ENCODE results near the gene PDE3A. TPM values are rescaled to one million over a fixed set of nuclear protein-coding genes. Genes with fewer than 3 reads are reported as not detected.

Gene PDE3A
- total RNA-seq, 1 donor from 2014 or later = 51.1 TPM

DNA sequence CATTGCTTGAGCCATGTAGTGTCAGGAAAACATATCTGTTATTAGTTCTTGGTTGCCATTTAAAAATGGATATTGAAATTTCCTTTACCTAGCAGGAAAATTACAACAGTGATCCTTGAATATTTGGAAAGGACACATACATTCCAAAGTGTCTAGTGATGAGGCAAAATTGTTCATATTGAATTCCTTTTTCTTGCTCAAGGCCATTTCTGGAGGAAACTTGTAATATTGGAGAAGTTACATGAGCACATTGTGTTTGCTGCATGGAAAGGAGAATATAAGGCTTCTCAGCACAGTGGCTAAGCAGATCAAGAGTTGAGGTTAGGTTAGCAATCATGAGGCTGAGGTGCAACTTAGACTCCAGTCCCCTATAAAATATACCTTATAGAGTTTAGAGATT is 121.9 kb downstream of the PDE3A start:
- no peak for DNase-seq (ENCODE audit: low read depth, low spot score)

DNA sequence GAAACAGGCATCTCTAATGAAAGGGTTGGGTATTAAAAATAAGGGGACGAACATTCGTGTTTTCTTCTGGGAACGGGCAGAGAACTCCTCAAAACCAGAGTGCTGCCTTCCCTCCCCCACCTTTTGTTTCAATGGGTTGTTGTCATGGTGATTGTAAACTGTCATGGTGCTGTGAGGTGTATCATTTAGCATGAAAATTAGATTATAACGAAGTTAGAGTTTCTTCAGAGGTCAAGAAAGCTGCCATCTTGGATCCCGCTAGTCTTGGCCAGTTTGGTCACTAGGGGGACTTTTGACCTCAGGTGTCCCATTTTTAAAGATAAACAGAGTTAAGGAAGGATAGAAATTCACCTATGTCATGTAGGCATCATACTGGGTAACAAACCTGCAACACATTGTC is 123.0 kb downstream of the PDE3A start:
- no peak for DNase-seq (ENCODE audit: low read depth, low spot score)

DNA sequence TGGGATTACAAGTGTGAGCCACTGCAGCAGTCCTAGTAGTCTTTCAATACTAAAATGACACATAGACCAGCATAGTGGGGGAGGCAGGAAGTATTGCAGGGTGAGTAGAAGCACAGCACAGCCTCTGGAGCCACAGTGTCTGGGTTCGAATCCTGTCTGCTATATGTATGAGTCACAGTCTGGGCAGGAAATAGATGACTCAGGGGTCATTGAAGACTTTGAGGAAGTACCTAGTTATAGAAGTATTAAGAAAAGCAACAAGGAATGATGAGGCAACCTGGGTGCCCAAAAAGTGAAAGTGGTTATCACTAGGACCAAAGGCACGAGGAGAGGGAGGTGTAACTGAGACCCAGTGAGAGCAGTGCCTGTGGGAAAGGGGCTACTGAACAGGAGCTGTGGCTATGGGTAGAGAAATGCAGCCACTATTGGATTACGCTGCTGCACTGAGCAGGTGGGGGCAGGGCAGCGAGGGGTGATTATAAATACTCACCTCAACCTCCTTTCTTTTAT is 124.0 kb downstream of the PDE3A start:
- DNase-seq (ENCODE audit: low read depth, low spot score) = peak; percentile 41

DNA sequence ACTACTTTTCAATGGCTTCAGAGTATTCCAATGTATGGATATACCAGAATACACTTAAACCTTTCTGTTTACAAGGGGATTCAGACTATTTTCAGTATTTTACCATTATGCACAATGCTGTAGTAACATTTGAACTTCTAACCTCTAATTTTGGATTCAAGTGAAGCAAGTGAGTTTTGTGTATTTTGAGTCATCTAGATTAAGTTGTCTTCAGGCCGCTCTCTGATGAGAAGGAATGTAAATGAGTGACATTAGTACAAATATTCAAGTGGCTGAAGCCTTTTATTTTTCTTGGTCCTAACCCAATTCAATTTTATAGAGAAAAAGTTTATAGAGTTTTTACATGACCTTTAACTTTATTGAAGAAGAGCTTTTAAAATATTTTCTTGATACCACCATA is 125.6 kb downstream of the PDE3A start:
- no peak for DNase-seq (ENCODE audit: low read depth, low spot score)

DNA sequence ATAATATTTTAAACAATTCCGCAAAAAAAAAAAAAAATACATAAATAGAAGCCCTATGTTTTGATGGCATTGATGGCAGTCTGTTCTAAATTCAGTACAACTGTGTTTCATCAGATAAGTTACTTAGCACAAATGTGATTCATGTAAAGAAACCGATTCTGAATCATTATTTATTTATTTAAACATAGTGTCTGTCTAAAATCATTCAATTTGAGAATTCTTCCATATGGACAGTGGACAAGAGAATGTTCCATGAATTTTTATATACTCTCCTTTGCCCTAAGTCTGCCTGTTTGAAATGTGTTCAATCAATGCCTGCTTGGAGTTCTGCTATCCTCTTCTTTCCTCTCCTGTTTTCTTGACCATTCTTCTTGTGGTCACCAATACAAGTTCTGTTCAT is 126.5 kb downstream of the PDE3A start:
- no peak for DNase-seq (ENCODE audit: low read depth, low spot score)

DNA sequence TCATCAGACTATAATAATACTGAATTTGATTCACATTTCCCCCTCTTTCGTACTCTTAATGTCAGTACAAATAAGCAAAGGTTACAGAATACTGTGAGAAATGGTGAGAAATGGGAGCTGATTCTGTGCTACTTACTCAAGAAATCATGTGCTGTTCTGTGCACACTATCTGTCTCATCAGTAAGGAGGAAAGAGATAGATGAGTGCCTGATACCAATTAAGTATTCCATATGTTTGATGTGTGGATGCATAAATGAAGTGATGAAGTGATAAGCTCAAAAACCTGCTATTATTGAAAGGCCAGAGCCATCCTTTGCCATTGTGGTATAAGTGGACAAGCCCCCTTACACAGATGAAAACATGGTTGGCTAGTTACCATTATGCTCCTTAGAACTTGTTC is 127.7 kb downstream of the PDE3A start:
- DNase-seq (ENCODE audit: low read depth, low spot score) = no peak

DNA sequence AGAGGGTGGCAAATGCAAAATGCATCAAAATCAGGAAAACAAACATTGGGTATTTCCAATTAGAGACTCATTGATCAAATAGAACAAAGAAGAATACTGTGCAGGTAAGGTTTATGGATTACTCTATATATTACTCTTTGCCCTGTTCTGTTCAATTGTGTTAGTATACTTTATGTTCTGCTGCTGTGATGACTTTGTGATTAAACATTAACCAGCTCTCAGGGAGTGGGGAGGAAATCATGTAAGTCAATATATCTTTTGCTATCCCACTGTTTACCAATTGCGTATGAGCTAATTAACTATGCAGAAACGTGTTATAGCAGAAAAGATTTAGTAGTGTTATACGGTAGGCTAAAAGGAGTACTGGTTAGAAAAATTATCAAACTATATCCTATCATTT is 129.4 kb downstream of the PDE3A start:
- DNase-seq (ENCODE audit: low read depth, low spot score) = no peak

DNA sequence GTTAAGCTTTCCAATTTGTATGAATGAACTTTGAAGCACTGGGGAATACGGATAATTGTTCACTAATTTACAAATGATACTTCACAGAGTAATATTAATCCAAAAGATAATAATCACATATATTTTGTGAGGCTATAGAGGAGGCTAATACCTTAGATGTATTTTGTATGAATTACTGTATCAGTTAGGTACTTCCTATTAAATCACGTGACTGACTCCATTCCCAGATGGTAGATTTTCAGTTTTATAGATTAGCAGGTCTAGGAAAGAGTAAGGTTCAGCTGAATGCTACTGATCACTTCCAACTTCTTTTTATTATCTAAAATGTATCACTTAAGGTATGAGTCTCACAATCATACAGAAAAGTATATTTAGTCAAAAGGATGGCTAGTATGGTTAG is 133.6 kb downstream of the PDE3A start:
- DNase-seq (ENCODE audit: low read depth, low spot score) = no peak

DNA sequence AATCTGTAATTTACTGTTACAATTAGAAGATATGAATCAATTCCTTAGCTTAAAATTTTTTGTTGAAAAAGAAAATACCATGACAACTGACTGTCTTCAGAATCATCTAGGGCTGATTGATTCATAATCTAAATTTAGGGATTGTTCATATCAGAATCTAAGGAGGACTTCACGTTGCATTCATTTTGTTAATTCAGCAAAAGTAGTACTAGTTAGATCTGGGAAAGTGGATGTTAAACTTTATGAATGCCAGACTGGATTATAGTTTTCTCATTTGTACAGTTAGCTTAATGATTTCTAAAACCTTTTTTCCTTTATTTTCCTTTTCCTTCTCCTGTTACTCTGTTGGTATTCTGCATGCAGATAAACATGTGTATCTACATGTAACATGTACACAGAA is 135.5 kb downstream of the PDE3A start:
- no peak for DNase-seq (ENCODE audit: low read depth, low spot score)

DNA sequence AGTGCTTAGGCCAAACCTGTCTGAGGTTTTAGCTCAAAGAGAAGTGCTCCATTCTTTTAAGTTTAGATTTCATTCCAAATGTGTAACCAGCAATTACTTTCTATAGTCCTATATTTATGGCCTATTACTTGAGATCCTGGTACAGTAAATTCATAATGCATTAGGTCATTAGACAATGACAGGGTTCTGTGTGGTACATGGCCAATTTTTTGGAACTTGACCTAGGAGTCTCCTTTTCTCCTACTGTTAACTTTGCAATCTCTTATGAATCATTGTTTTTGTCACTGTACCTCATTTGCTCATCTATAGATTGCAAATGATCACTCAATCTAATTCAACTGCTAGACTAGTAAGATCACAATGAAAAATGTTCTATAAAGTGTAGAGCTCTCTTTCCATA is 136.7 kb downstream of the PDE3A start:
- DNase-seq (ENCODE audit: low read depth, low spot score) = no peak

DNA sequence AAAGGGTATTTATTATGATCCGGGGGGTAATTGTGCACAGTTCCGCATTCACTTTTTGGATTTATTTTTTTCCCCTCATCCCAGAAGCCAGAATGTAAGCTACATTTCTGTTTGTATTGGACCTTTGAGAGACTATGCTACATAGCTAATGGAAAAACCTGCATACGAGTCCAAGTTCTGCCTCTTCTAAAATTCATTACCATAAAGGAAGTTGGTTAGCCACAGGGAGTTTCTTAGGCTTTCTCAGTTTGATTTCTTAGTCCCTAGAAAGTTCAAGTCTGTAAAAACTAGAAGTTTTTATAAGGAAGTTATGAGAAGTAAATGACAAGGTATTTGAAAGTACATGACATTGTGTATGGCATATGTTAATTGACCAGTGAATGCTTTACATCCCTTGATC is 138.7 kb downstream of the PDE3A start:
- no peak for DNase-seq (ENCODE audit: low read depth, low spot score)

DNA sequence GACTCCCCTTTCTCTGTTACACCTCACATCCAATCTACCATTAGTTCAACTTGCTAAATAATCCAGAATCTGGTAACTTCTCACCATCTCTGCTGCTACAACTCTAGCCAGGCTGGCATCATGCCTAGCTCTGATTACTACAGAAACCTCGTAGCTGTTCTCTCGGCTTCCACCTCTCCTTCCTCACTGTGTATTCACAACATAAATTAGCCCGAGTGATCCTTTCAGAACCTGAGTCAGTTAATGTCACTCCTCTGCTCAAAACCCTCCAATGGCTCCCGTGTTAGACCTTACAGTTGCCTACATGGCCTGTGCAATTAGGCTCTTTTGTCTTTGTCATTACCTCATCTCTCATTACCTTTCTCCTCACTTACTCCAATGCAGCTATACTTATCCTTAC is 139.4 kb downstream of the PDE3A start:
- no peak for DNase-seq (ENCODE audit: low read depth, low spot score)

DNA sequence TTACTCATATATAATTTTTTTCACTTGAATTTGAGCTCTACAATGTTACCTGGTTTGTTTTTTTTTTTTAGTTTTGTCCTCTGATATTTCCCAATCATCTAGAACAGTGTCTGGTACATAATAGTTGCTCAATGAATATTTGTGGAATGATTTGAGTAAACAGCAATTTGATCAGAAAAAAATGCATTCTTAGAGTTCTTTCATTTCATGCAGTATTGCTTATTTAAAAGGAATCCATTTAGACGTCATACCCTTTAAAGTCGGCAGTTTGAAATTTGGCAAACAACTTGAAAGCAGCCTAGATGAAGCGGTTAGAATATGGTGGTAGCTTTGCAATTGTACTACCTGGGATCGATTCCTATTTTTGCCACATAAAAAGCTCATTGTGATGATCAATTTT is 140.0 kb downstream of the PDE3A start:
- no peak for DNase-seq (ENCODE audit: low read depth, low spot score)

DNA sequence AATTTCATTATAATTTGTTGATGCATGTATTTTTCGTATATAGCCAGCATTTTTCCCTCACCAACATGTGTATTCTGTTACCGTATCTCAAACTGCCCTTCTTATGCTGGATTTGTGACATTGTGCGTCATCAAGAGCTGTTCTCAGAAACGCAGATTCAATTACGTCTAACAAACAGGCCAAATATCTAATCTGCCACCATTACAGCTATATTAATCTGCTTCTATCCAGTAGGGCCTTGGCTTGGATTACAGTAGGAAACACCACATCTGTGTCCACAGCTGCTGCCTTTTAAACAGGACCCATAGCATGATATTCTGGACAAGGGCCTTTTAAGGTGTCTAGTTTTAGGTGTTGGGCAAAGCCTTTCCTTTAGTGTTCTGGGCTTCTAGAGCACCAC is 140.6 kb downstream of the PDE3A start:
- no peak for DNase-seq (ENCODE audit: low read depth, low spot score)

DNA sequence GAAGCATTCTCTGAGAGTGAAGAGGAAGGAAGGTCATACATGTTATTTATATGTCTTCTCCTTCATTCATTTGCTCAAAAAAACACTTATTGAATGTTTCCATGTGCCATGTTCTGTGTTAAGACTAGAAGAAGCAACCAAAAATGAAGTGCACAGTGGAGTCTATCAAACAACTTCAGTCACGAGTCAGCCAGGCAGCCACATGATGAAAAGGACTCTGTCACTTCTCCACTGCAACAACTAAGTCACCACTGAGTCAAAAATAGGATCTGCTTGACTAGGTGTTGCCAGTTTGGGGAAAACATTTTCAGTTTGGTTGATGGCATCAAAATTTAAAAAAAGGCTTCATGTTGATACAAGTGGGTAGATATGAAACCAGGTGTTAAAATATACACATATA is 142.5 kb downstream of the PDE3A start:
- DNase-seq (ENCODE audit: low read depth, low spot score) = no peak

DNA sequence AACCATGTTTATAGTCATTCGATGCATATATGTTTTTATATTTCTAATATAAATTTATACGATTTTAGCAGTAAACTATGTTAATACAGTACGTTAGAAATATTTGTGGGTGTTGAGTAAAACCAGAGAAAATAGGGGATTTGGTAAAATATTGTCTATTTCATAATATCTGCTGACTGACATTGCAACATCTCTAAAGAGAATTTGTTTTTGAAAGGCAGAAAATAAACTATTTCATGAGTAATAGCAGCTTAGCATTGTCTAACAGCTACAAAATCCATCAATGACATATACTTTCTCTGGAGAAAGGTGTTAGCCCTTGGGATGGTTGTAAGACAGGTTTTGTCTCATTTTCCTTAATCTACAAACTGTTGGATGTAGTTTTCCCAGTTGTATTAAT is 144.9 kb downstream of the PDE3A start:
- no peak for DNase-seq (ENCODE audit: low read depth, low spot score)

DNA sequence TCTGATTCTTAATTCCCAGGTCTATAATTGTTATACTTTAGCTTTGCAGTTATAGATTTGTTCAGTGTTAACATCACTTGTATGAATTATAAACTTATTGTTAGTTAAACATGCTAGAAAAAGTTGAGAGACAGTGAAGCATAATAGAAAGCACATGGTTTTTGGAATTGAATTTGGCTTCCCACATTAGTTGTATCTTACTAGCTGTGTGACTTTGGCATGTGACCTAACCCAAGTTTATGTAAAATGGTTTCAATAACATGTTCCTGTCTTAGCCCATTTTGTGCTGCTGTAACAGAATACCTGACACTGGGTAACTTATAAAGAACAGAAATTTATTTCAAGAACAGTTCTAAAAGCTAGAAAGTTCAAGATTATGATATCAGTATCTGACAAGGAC is 146.3 kb downstream of the PDE3A start:
- DNase-seq (ENCODE audit: low read depth, low spot score) = no peak

DNA sequence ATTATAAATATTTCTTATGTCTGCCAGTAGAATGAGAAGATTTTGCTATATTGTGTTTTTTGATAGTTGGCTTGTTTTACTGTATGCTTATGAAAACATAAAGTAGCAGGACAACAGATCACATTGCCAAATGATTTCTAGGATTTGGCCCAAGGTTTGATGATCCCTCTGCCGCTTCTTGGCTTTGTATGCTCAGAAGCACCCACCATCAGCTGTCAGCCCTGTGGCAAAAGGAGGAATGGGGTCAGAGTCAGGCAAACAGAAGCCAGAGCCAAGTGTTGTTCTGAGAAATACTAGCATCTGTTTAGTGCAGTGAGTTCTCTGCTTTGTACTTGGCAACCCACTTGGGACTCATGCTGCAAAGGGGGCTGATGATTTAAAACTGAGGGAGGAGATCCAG is 152.2 kb downstream of the PDE3A start:
- no peak for DNase-seq (ENCODE audit: low read depth, low spot score)

DNA sequence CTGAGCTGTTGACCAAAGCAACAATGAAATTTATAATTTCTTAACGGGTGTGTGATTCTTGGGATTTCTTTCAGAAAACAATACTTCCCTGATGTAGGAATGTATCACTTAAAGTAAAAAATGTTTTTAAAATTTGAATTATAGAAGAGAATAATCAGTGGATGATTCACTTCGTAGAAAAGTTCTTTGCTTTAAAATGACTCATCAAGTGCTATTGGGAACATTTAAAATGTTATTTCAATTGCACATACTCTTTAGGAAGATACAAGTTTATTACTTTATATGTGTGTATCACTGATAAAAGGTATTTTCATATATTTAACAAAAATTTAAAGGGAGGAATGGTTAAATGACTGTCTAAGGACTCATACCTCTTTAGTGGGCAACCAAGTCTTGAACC is 155.3 kb downstream of the PDE3A start:
- no peak for DNase-seq (ENCODE audit: low read depth, low spot score)

DNA sequence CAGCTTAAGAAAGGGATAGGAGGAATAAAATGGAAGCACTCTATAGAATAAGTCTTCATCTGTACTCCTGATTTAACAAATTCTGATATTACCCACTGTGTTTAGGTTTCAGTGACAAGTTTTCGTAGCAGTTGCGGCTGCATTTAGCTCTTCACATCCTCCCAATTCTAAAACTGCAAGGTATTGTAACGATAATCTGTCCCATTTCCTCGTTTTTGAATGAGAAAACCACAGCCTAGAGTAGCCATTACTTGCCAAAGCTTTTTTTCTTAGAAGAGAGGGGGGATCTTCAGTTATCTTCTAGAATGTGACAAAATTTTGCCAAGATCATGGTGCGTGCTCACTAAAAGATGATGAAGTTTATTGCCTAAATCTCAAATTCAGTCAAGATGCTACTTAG is 155.8 kb downstream of the PDE3A start:
- DNase-seq (ENCODE audit: low read depth, low spot score) = no peak

DNA sequence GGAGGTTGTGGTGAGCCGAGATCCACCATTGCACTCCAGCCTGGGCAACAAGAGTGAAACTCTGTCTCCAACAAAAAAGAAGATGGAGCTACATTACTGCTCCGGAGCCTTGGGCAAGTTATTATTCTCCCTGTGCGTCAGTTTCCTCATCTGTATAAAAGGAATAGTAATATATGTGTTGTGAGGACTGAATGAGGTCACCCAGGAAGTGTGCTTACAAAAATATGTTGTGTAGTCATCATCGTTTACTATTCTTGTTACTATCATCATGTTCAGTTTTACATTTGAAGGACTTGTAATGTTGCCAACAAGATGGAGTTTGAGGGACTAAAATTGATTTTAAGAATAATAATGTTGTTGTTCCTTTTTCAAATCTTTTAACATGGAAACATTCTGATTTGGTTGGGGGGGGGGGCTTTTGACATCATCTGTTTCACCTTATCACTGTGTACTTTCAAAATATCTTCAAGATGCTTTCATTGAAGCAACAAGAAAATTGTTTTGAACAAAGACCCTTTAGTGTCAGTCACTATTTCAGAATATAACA is 156.8 kb downstream of the PDE3A start:
- no peak for DNase-seq (ENCODE audit: low read depth, low spot score)

DNA sequence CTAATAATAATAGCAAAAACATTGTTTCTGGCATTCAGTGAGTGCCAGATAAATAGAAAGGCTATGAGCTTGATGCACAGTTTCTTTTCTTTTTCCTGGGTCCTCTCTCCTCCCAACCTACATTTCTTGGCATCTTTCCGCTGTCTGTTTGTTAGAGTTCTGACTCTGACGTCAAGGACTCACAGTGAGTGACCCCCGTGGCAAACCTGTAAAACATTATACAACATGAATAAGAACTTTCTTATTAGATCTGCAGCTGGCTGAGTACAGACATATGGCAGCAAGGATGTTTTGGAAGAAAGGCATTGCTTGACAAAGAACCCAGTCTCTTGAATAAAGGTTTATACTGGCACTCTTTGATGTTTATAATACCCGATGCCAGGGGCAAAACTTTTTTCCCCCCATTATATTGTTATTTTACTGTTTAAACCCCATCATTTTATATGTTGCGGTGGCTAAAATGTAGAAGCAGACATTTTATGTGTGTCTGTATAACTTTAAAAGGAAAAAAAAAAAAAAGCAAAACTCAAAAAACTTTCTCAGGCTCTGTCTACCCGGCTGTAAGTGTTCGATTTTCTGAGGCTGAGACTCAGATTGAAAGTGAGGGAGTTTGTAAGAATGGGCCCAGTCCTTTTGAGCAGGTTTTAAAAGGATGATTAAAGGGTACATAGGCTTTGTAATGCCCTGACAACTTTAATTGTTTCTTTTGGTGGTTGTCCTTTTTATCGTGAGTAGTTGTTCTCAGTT is 159.3 kb downstream of the PDE3A start:
- no peak for DNase-seq (ENCODE audit: low read depth, low spot score)

DNA sequence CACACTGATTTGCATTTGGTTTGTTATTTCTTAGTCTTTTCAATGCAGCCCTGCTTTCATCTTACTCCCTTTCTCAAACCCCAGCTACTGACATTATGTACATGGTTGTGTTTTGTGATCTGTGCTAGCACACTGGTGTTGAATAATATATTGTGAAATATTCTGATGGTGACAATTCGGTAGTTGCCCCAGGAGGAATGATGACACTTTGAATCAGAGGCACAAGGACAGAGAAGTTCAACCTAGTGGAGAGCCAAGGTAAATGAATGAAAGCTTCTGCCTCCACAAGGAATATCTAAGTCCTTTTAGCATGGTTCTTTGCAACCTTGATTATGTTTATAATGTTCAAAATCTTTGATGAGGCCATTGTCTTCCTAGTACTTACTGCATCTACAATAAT is 159.9 kb downstream of the PDE3A start:
- DNase-seq (ENCODE audit: low read depth, low spot score) = no peak

DNA sequence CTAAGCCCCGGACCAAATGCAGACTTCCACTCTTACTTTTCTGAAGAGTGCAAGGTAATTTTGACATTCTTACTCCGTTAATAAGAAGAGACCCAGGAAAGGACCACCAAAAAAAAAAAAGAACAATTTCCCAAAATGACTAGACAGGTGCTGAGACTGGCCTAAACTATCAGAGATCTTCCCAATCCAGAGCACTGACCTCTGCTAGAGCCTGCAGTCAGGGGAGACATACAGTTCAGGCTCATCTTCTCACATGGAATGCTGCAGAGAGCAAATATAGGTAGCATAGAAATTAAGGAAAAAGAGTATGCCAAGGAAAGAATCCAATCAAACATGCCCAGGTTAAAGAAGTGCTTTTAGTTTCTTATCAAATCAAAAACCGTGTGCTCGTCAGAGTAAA is 177.9 kb downstream of the PDE3A start:
- no peak for DNase-seq (ENCODE audit: low read depth, low spot score)
